ENCODE measurements around the gene PARD3.
"Not testable (repeated sequence)": the region's sequence is repeated elsewhere in the genome, so short reads cannot be mapped to it uniquely, and the experiment has no call there.

The PARD3 gene

DNA sequence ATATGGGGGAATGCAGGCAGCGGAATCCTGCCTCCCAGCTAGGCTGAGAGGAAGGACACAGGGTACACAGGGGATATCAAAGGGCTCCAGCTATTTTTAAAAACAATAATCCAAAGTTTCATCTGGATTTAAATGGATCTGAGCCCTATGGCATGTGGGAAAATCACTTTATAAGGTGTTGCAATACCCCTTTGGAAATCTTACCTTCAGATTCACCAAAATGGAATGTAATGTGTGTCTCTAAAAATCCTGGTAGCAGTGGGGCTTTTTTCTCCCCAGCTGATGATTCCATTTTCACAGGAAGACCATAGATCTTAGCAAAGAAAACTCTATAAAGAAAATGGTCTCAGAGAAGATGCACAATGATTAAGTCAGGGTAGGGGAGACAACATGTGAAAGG lies 722.2 kb downstream of the PARD3 start:
- DNase-seq (ENCODE audit: low read depth in 1 of 2, low spot score in 1 of 2) = no peak

DNA sequence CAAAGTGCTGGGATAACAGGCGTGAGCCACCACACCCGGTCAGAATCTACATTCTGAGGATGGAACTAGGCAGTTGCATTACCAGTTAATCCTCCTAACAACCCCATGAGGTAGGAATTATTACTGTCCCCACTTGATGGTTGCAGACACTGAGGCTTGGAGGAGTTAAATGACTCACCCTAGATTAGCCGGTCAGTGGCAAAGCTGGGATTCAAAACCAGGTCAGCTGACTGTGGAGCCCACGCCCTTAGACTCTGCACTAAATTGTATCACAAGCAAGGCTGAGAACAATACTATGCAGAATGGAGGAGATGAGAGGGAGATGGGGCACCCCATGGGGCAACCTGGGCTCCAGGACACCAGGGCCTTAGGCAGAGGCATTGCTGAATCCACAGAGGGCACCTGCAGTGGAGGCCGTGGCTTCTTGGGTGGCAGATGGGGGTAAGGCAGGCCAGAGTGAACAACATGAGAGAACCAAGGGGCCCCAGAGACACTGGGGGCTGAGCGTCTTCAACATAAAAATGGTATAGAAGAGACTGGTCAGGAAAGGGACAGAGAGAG lies 723.4 kb downstream of the PARD3 start:
- no peak for DNase-seq (ENCODE audit: low read depth in 1 of 2, low spot score in 1 of 2)

DNA sequence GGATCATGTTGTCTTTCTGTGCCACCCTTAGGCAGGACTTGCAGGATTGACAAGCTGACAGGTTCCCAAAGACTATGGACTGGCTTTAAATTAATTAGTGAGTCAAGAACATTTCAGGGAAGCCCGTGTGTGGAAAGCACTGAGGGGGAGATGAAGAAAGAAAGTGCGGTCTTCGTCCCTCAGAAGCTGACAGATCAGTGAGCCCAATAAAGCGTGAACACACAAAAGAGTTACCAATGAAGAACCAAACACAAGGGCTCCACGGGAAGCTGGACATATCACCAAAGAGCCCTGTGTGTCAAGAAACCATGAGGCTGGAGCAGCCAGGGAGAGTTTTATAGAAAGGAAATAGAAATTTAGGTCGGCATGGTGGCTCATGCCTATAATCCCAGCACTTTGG lies 725.8 kb downstream of the PARD3 start:
- DNase-seq (ENCODE audit: low read depth in 1 of 2, low spot score in 1 of 2) = no peak

DNA sequence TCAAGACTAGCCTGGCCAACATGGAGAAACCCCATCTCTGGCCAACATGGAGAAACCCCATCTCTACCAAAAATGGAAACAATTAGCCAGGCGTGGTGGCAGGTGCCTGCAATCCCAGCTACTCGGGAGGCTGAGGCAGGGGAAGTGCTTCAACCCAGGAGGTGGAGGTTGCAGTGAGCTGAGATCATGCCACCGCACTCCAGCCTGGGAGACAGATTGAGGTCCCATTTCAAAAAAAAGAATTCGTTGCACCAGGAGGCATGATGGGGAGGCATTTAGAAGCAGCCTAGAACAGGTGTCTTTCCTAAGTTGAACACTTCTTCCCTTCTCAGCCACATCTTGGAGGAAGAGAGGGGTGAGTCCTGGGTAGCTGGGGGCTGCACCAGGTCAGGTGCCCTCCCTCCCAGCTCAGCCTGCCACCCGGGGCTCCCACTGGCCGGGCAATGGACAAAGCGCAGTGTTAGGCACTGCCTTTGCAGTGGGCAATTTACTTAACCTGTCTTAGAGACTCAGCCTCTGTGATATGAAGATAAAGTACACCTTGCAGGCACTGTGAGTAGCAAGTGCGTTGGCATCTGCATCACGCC lies 726.8 kb downstream of the PARD3 start:
- DNase-seq (ENCODE audit: low read depth in 1 of 2, low spot score in 1 of 2) = no peak

DNA sequence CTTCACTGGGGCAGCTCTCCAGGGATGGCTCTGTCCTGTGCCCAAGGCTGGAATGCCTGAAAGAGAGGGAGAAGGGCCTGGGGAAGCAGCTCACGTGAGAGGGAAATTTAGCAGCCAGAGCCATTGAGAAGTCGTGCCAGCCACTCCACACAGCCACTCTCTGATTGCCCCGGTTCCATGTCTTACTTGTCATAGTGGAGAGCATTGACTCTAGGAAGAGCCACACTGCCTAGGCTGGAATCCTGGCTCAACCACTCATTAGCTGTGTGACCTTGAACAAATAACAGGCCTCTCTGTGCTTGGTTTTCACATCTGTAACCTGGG lies 728.0 kb downstream of the PARD3 start:
- no peak for DNase-seq (ENCODE audit: low read depth in 1 of 2, low spot score in 1 of 2)

DNA sequence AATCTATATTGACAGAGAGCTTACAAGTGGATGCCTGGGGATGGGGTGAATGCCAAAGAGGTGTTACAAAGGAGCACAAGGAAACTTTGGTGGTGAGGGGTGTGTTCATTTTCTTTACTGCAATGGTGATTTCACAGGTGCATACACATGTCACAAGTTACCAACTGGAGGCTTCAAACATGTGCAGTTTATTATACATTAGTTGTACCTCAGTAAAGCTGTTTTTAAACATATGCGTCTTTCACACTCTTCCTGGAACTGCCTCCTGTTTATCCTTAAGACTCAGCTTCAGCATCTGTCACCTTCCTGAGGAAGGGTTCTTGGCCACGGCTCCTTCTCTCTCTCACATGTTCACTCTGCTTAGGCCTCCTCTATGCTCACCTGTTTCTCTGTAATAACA lies 731.5 kb downstream of the PARD3 start:
- no peak for DNase-seq (ENCODE audit: low read depth in 1 of 2, low spot score in 1 of 2)

DNA sequence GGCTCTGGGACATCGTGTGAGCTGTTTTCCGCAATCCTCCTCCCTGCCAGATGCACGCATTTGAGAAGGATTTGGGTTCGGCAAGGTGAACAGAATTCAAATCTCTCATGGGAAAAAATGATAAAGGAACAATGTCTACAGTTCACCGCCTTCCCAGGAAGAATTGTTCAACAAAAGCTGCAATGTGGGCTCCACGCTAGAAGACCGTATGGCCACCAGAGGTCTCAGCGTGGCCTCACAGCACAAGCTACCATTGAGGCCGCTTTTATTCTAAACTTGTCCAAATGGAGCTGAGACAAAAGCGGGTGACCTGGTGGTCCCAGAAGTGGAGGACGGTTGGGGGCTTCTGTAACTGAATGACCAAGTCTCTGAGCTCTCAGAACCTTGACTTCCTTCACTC lies 733.1 kb downstream of the PARD3 start:
- DNase-seq (ENCODE audit: low read depth in 1 of 2, low spot score in 1 of 2) = no peak

DNA sequence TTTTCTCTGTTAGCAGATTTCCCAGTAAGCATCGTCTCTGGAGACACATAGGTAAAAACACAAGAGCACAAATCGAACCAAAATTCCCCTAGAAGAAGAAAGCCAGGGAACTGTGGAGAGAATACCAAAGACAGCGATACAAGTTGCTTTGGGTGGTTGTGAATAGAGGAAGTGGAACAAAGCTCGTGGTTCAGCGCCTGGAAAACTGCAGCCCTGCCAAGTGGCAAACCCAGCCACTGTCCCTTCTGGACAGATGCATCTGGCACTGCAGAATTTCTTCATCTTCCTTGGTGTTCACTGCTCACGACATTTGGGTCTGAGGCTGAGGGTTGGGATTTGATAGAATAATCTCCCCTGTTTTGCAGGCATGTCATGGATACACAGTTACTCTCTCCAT lies 733.8 kb downstream of the PARD3 start:
- DNase-seq (ENCODE audit: low read depth in 1 of 2, low spot score in 1 of 2) = no peak

DNA sequence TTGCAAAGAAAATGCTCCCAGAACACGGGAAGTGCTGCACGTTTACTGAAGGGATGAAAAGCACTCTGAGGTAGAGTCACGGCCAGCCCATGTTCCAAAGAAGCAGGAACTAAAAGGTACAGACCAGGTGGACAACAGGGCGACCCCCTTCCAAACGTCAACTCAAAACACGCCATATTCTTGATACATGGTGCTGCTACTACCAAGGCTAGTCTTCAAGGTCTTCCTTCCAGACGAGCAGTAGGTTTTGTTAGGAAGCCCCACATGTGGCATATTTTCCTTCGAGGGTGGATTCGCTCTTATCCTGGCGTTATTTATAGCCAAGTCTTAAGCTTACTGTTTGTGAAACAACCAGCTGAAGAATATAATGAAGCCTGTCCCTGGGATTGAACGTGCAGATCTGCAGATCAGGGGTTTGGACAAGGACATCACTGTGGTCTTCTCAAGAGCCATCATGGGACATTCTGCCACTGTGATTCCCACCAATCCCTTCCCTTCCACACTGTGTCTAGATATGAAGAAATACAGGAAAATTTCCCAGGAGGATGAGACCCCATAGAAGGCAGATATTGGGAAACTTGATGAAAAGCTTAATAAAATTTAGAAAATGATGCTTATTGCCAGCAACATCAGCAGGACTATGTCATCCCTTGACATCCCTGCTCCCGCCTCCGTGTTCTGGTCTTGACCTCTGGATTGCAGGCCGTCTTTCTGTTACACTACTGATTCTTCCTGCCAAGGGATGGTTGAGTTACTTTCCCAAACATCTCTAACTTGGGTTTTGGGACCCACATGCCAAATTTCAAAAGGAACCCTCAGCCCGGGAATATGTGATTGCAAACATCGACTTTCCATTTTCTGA lies 734.4 kb downstream of the PARD3 start:
- no peak for DNase-seq (ENCODE audit: low read depth in 1 of 2, low spot score in 1 of 2)

DNA sequence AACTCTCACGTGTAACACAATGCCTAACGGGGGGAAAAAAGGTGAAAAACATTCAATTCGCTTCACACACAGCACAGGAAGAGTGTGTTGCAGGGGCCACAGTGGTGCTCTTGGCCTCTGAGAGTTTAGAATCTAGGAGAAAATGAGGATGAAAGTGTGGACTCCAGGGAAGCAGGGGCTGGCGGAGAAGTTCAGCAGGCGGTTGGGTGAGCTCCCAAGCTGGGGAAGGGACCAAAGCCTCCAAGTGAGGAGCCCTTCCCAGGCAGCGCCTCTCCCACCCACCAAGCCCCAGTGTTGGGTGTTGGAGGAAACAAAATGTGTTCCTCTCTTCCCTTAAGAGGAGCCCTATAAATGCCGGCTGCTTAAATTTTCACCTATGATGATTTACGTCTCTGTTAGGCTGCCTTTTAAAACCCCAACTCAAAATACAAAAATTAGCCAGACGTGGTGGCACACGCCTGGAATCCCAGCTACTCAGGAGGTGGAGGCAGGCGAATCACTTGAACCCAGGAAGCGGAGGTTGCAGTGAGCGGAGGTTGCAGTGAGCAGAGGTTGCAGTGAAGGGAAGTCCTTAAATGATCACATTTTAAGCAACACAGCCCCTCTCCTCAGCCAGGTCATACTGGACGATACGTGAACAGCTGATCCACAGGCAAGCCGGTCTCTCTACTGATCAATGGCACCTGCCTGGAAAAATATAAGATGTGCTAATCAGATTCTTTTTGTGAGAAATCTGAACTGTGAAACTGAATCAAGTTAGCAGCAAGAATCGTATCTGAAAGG lies 735.2 kb downstream of the PARD3 start:
- no peak for DNase-seq (ENCODE audit: low read depth in 1 of 2, low spot score in 1 of 2)

DNA sequence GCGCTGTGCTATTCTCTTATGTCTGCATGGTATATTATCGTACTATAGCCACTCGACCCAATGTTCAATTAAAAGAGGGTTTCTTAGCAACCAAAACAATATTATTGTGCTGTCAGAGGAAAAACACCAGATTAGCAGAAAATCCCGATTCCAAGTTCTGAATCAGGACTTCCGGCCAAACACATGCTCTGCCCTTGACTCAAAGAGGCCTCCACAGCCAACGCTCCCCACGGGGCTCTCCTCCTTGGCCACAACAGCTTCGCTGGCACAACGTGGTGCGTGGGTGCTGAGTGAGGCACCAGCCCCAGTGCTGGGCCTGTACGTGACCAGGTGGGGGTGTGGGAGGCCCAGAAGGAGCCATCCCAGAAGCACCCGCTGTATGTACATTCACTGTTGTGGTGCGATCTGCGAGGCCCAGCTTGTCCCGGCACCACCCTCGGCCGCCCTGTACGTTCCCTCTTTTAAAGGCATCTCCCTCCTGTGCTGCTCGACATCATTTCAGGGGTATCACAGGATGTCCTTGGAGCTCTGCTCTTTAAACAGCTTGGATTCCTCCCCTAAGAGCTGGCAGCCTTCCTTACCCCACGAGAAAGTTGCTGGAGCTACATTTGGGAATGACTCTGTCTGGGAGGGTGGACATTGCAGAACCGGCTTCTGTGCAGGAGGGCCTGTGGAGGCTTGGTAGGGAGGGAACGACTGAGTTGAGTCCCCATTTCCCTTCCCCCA lies 736.2 kb downstream of the PARD3 start:
- no peak for DNase-seq (ENCODE audit: low read depth in 1 of 2, low spot score in 1 of 2)

DNA sequence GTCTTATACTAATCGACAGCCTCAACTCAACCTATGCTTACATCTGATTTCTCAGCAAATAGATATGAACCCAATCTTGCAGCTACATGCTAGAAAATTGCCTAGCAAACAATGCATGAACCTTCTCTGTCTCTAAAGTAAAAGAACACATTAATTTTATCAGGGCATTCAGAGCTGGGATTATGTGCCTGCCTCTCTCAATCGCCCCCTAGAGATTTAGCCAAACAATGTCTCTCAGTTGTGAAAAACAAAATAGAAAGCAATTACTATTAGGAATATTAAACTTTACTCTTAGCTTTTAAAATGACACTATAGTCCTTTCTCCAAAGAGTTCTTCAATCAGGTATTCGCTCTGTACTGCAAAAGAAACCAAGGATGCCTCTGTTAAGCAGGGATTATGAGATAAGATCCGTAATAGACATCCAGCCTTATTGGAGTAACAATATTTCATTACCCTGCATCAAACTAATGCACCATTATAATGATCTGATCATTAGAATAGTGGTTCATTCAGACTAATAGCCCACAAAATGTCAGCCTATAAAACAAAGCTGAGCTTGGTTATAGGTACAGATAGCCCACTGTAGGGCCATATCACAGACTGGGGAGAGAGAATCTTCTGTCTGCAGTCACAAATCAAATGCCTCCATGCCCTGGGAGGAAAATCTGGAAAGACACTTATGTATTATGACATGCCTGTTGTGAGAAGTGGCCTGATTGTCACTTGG lies 736.9 kb downstream of the PARD3 start:
- DNase-seq (ENCODE audit: low read depth in 1 of 2, low spot score in 1 of 2) = no peak

DNA sequence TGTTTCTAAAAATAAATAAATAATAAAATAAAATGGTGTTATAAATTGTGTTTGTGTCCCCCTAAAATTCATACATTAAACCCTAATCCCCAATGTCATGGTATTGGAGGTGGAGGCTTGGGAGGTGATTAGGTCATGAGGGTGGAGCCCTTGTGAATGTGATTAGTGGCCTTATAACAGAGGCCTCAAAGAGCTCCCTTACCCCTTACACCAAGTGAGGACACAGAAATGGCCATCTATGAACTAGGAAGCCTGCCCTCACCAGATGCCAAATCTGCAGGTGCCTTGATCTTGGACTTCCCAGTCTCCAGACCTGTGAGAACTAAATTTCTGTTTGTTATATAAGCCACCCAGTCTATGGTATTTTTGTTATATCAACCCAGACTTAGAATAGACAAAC lies 738.7 kb downstream of the PARD3 start:
- DNase-seq (ENCODE audit: low read depth in 1 of 2, low spot score in 1 of 2) = no peak

DNA sequence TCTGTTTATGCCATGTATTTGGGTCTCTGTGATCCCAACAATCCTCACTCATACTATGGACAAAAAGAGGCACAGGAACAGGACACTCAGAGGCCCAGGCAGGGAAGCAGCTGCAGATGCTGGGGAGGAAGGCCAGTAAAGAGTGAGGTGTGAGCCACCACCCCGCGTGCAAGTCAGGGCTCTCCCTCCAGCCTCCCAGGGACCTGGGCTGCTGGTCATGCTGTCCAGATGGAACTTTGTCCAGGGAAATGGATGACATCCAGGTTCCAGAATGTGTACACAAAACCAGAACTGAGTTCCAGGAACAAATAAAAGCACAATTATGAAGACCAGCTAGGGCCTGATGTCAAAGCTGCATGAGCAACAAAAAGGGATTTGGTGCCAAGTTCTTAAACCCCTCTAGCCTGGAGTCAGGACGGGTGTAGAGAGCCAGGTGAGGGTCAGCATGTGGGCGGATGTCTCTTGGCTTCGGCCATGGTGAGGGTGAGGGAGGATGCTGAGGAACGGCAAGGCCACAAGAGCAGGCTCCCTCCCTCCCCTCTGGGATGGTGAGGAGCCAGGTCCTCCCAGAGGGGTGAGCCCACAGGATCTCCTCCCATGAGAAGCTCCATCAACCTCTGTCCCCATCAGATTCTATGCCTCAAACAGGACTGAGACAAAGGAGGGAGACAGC lies 739.7 kb downstream of the PARD3 start:
- no peak for DNase-seq (ENCODE audit: low read depth in 1 of 2, low spot score in 1 of 2)

DNA sequence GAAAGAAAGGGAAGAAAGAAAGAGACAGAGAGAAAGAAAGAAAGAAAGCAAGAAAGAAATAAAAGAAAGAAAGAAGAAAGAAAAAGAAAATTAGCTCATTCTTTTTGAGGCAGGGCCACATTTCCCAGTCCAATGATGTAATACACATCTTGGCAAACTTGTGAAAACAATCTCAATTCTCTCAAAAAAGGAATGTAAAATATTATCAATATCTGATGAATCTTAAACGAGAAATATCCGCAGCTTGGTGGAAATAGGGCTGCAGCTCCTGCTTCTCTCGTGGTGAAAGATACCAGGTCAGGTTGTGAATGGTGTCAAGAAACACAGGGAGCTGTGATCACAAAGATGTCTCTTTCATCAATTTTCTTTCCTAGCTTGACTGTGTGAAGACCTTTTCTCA lies 741.0 kb downstream of the PARD3 start:
- no peak for DNase-seq (ENCODE audit: low read depth in 1 of 2, low spot score in 1 of 2)

DNA sequence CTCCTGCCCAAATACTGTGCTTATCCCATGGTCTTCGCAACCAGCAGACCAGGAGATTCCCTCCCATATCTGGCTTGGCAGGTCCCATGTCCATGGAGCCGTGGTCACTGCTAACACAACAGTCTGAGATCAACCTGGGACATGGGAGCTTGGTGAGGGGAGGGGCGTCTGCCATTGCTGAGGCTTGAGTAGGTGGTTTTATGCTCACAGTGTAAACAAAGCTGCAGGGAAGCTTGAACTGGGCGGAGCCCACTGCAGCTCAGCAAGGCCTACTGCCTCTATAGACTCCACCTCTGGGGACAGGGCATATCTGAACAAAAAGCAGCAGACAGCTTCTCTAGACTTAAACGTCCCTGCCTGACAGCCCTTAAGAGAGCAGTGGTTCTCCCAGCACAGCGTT lies 747.4 kb downstream of the PARD3 start:
- DNase-seq (ENCODE audit: low read depth in 1 of 2, low spot score in 1 of 2) = not testable (repeated sequence)

DNA sequence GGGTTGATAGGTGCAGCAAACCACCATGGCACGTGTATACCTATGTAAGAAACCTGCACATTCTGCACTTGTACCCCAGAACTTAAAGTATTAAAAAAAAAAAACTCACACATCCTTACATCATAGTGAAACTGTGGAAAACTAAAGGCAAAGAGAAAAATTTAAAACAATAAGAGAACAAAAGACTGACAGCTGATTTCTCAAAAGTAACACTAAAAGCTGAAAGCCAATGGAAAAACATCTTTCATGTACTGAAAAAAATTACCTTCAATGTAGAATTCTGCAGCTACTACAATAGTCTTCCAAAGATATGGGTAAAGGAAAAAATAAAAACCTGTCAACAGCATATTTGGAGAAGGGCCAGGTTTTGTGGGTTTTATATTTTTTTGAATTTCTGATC lies 751.5 kb downstream of the PARD3 start:
- DNase-seq (ENCODE audit: low read depth in 1 of 2, low spot score in 1 of 2) = no peak

DNA sequence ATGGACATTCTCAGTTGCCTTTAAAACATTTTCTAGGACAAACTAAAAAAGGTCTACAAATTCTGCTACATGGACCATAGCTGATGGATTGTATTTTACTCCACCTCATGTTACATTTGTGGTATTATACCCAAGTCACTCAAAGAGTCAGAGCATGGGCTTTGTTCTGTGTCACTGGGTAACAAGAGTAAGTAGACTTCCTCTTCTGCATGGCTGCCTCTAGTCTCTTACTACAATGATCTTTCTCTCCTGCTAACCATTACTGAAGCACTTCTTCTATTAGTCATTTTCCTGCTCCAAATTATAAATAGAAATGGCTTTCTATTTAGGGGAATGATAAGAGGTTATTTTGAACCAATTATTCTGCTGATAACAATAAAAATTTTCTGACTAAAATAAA lies 753.3 kb downstream of the PARD3 start:
- no peak for DNase-seq (ENCODE audit: low read depth in 1 of 2, low spot score in 1 of 2)
